Ishikawa (cell line): Measurements from ENCODE around the gene MEIS1.

Experiments
- CEBPB ChIP-seq: IDR thresholded peaks from 2 replicates; pipeline ENCODE4 v1.6.1; 2012
- CREB1 ChIP-seq: IDR thresholded peaks from 2 replicates; pipeline ENCODE4 v1.6.1; 2012; ENCODE audit warnings: low read depth
- EGR1 ChIP-seq: IDR thresholded peaks from 2 replicates; pipeline ENCODE4 v1.6.1; 2012
- EP300 ChIP-seq: IDR thresholded peaks from 2 replicates; pipeline ENCODE4 v1.6.1; 2012; ENCODE audit warnings: borderline replicate concordance
- FOXM1 ChIP-seq: IDR thresholded peaks from 2 replicates; pipeline ENCODE4 v1.6.1; 2012; ENCODE audit warnings: low read depth, borderline replicate concordance
- NFIC ChIP-seq: IDR thresholded peaks from 2 replicates; pipeline ENCODE4 v1.6.1; 2012
- RAD21 ChIP-seq: IDR thresholded peaks from 2 replicates; pipeline ENCODE4 v1.6.1; 2012; ENCODE audit warnings: low read depth
- REST ChIP-seq: IDR thresholded peaks from 2 replicates; pipeline ENCODE4 v1.6.1; 2012; ENCODE audit warnings: low read depth, mild to moderate bottlenecking
- TAF1 ChIP-seq: IDR thresholded peaks from 2 replicates; pipeline ENCODE4 v1.6.1; 2012; ENCODE audit warnings: low read depth, mild to moderate bottlenecking
- TCF12 ChIP-seq: IDR thresholded peaks from 2 replicates; pipeline ENCODE4 v1.6.1; 2012; ENCODE audit warnings: low read depth
- TEAD4 ChIP-seq: IDR thresholded peaks from 2 replicates; pipeline ENCODE4 v1.6.1; 2012
- YY1 ChIP-seq: IDR thresholded peaks from 2 replicates; pipeline ENCODE4 v1.6.1; 2012; ENCODE audit warnings: low read depth
- ZBTB7A ChIP-seq: IDR thresholded peaks from 2 replicates; pipeline ENCODE4 v1.6.1; 2012; ENCODE audit warnings: low read depth
- TF ChIP-seq, protein P1 (sequence below): IDR thresholded peaks from 2 replicates; pipeline ENCODE4 v1.6.1; 2012
- TF ChIP-seq, protein P2 (sequence below): IDR thresholded peaks from 2 replicates; pipeline ENCODE4 v1.6.1; 2012

The MEIS1 gene

DNA sequence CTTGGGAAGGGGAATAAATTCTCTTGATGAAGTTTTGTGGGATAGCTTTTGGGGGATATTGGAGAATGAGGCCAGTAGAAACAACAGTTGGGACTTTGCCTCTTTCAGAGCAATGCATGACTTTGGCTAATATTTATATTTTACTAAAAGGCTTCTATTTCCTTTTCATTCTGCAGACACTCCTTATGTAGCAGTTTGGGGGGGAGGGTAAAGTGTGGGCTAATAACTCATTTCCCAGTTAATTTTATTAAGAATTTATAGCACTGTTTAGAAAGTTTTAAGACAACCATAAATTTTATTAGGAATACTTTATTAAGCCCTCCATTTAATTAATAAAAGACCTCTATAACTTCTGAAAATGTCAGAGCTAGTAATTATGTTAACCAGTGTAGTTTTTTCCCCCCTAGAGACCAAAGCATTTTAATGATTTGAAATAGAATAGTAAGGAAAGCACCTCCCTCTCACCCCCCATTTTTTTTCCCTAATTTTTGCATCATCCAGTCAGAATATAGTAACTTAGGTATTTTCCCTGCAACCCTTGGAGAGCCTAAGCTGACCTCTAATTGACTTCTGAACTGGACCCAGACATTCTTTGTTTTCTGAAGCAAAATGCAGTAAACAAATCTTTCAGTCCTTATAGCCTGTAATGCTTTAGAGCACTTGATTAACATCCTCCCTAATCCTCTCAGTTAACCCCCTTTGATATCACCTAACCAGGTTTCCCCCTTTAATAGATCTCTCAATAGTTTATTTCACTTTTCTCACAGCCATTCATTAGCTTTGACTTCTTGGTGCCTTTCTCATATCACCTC lies 5.0 kb upstream of the MEIS1 start:
- TF ChIP-seq NFIC (no peak), TEAD4 (no peak), CEBPB (no peak), CREB1 (no peak), EGR1 (no peak), TAF1 (no peak), REST (no peak), RAD21 (no peak), TCF12 (no peak), EP300 (no peak)
- TF ChIP-seq, protein P1, sequence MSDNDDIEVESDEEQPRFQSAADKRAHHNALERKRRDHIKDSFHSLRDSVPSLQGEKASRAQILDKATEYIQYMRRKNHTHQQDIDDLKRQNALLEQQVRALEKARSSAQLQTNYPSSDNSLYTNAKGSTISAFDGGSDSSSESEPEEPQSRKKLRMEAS: no peak
- TF ChIP-seq, protein P2, sequence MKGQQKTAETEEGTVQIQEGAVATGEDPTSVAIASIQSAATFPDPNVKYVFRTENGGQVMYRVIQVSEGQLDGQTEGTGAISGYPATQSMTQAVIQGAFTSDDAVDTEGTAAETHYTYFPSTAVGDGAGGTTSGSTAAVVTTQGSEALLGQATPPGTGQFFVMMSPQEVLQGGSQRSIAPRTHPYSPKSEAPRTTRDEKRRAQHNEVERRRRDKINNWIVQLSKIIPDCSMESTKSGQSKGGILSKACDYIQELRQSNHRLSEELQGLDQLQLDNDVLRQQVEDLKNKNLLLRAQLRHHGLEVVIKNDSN: no peak

DNA sequence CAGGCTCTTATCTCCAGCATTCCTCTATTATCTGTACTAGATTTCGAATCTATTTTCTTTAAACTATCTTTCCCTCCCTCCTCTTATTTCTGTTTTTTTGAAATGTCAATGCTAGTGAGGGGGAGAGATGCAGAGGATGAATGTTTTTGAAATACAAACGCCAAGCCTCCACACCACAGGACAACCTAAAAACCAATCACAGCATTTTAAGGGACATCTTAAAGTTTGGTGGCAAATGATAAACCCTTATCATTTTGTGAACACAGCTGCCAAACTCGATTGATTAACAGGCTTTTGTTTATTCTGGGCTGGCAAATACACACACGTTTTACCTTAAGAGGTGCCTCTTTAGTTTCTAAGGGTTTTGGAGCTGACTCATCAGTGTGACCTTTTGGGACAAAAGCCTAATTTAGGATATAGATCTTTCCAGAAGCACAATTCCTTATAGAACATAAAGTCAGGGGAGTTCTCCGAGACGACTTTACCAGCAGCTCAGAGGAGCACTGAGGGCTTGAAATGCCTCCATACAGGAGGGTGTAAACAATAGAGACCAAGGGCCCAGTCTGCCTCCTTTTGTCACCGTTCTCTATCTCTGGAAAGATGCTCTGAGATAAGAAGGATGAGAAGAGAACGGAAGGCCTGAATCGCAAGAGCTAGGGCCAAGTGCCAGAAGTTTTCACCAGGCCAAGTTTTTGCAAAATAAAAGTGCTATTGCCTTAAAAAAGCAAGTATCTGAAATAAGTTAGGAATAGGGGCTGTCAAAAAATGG lies 4.2 kb upstream of the MEIS1 start:
- TF ChIP-seq NFIC: no peak
- TF ChIP-seq TCF12: no peak
- no peak for TF ChIP-seq EP300
- TF ChIP-seq, protein P1: no peak
- no peak for TF ChIP-seq EGR1
- no peak for TF ChIP-seq REST
- TF ChIP-seq TAF1: no peak
- TF ChIP-seq, protein P2: no peak
- TF ChIP-seq CEBPB: no peak

- no peak for TF ChIP-seq NFIC
- TF ChIP-seq TEAD4: no peak
- no peak for TF ChIP-seq EP300
- no peak for TF ChIP-seq REST
- no peak for TF ChIP-seq YY1
- no peak for TF ChIP-seq FOXM1
- TF ChIP-seq RAD21: no peak
- TF ChIP-seq, protein P1: no peak
- no peak for TF ChIP-seq CREB1
- no peak for TF ChIP-seq ZBTB7A
- TF ChIP-seq, protein P2: no peak
- TF ChIP-seq CEBPB: no peak
These were observed 3.7 kb upstream of the MEIS1 start for GRCh38 chr2:66431274-66431642.
